Midbrain (tissue), 1 donor: ENCODE results near the gene DNM3.
"Not testable (repeated sequence)": the region's sequence is repeated elsewhere in the genome, so short reads cannot be mapped to it uniquely, and the experiment has no call there.

Experiments
- DNase-seq: peaks from one replicate; lab custom pipeline; 2025; lab: John Stamatoyannopoulos, UW

Gene DNM3

DNA sequence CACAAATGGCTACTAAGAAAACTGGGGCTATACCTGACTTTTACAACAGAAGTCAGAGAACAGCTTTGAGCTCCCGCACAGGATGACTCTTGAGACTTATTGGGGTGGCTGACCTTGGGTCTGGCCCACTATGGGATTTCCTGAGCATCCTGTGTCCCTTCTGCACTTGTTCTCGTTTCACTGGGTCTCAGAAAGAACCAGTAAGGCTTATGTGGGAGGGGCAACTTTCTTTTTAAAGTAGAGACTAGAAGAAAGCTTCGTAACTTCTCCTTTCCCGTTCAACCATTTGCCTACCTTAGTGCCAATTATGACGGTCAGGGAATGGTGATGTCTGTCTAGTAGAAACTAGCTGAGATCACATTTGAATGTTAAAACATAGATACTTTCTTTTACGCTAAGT lies 519.7 kb downstream of the DNM3 start:
- DNase-seq: no peak

DNA sequence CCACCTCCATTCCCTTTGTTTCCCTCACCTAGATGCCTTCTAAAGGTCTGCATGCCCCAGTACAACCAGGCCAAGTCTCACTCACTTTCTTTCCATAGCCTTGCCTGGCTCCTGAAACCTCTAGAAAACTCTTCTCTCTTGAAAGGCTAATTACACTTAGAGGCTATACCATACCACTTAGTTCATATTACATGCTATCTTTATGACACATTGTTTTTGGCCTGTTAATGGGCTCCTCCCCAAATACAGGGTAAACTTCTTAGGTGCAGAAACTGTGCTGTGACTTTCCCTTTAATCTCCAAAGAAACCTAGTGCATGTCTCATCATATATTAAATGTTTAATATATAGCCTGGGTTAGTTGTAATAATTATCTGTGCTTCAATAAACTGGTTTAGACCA lies 522.6 kb downstream of the DNM3 start:
- DNase-seq: no peak

GRCh38 chr1:172371646-172372045 lies 530.3 kb downstream of the DNM3 start:
- DNase-seq: not testable (repeated sequence)

GRCh38 chr1:172373864-172374263 lies 532.6 kb downstream of the DNM3 start:
- DNase-seq: no peak

- DNase-seq: no peak
These were observed 533.9 kb downstream of the DNM3 start for GRCh38 chr1:172375211-172375631.

DNA sequence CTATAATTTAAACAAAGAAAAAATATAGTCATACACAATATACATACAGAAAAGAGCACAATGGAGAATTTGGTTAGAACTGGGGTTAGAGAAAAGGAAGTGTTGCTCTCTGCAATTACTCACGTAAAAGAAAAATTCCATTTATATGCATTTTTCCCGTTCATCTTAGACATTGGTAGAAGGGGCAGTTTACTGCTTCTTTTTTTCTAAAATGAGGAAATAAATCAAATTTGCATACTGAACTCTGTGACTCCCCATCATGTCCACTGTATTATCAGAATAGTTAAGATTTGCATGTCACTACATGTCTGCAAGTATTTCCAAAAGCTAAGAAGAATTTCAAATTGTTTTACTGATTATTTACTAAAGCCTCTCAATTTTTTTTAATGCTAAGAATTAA lies 535.1 kb downstream of the DNM3 start:
- DNase-seq: no peak

- DNase-seq: no peak
These were observed 536.3 kb downstream of the DNM3 start for GRCh38 chr1:172377565-172377964.

- DNase-seq: no peak
These were observed 536.9 kb downstream of the DNM3 start for GRCh38 chr1:172378109-172378760.

- DNase-seq: no peak
These were observed 539.3 kb downstream of the DNM3 start for GRCh38 chr1:172380441-172381244.

- DNase-seq: no peak
These were observed 540.6 kb downstream of the DNM3 start for GRCh38 chr1:172381946-172382345.

GRCh38 chr1:172382406-172382805 lies 541.1 kb downstream of the DNM3 start:
- DNase-seq: no peak

GRCh38 chr1:172382990-172383389 lies 541.7 kb downstream of the DNM3 start:
- DNase-seq: no peak

DNA sequence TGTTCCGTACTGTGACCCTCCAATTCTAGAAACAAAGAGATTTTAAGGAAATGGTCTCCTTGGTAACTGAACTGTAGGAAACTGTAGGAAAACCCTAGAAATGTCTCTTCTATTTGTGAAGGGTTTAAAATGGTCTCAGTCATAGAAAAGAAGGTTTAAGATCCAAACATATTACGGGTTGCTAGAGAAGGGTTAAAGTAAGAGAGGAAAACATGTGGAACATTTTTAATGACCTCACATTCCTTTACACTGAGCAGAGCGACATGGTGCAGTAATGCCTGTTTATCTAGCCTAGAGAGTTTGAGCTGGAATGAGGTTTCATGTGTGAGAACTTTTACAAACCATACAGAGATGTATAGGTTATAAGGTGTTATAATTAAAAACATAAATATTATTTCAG lies 542.2 kb downstream of the DNM3 start:
- no peak for DNase-seq

DNA sequence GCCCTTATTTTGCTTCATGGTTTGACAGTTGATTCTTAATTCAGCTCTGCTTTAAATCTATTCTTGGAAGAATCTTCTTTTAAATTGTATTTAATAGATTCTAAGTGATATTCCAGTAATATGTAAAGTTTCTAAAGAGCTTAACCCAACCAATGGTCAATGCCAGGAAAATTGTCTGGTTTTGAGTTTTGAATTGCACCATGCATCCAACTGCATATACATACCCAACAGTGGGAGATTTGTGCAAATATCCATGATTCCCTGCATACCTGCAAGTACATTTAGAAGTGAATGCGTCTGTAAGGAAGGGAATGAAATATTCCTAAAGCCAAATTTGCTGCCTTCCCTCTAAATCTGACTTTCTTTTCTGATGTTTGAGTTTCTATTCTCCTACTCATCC lies 543.4 kb downstream of the DNM3 start:
- no peak for DNase-seq

- no peak for DNase-seq
These were observed 544.7 kb downstream of the DNM3 start for GRCh38 chr1:172386046-172386445.

DNA sequence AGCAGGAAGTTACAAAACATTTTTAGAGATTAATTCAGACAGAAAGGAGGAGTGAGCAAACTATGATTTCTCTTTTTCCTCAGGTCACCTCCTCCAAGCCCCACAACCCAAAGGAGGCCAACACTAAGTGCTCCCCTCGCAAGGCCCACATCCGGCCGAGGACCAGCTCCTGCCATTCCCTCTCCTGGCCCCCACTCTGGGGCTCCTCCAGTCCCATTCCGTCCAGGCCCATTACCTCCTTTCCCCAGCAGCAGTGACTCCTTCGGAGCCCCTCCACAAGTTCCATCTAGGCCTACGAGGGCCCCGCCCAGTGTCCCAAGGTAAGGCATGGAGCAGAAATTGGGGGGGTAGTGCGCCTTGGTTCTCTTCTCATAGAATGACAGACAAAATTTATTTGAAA lies 547.2 kb downstream of the DNM3 start:
- no peak for DNase-seq

DNA sequence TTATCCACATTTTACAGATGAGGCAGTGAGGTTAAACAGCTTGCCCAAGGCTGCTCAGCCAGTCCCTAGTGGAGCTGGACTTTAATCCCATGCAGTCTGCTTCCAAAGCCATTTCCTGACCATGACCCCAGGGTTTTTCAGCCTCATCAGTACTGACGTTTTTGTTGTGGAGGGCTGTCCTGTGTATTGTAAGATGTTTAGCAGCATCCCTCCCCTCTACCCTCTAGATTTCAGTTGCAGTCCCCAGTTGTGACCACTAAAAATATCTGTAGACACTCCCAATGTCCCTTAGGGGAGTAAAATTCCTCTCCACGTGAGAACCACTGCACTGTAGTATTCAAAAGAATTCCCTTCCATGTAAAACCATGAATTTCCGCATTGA lies 549.0 kb downstream of the DNM3 start:
- no peak for DNase-seq

- no peak for DNase-seq
These were observed 549.6 kb downstream of the DNM3 start for GRCh38 chr1:172390683-172391551.

DNA sequence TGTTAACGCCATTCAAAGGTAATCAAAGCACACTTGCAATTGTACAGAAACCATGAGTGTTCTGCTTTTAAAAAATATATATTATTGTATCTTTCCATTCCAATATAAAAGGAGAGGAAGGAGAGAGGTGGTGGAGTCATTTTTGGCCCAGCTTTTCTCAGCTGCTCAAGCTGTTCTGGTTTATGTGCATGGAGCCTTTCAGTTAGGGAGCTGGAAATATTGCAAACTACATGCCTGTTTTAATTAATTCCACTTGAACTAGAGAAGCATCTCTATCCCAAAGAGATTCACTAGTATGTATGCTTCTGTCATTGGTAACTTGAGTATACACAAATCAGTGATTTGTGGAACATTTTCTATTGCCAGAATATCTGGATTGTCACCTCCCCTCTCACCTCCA lies 550.7 kb downstream of the DNM3 start:
- no peak for DNase-seq

DNA sequence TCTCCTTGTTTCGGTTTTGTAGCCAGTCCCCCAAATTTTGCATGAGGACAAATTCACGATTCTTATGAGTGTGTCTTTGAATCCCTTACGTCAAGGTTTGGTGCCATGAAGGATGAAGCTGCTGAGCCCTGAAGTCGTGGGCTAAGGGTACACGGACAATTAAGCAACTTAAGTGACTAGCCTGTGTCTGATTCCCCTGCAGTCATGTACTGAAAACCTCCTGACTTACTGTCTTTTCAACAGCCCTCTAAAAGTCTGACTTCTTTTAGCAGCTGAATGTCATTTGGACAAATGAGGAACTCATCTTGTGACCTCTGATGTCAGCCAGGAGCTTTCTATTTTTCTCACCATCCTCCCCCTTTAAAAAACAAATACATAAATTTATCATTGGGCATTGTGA lies 552.1 kb downstream of the DNM3 start:
- DNase-seq: peak; percentile 43

GRCh38 chr1:172394141-172394751 lies 552.9 kb downstream of the DNM3 start:
- peak; percentile 49 for DNase-seq

DNA sequence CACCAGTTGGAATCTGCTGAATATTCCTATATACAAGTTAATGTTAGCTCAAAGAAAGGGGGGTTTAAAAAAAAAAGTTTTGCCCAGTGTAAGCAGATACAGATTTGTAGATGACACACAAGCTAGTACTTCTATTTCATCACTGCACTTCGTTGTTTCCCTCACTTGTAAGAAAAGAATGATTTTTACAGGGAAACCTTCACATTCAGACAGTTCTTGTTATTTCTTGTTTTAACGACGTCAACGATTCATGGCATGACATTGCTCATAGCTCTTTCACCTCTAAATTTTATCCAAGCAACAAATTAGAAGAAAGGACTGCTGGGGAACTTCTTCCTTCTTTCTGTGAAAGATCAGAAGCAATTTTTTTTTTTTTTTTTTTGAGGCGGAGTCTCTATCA lies 553.5 kb downstream of the DNM3 start:
- DNase-seq: no peak
